COR-L47 (cell line): ENCODE measurements around the gene SLCO1B1.
"Not testable (repeated sequence)": the region's sequence is repeated elsewhere in the genome, so short reads cannot be mapped to it uniquely, and the experiment has no call there.

Experiments
- DNase-seq: peaks from one replicate; lab custom pipeline; 2025; lab: John Stamatoyannopoulos, UW

The SLCO1B1 gene, protein sequence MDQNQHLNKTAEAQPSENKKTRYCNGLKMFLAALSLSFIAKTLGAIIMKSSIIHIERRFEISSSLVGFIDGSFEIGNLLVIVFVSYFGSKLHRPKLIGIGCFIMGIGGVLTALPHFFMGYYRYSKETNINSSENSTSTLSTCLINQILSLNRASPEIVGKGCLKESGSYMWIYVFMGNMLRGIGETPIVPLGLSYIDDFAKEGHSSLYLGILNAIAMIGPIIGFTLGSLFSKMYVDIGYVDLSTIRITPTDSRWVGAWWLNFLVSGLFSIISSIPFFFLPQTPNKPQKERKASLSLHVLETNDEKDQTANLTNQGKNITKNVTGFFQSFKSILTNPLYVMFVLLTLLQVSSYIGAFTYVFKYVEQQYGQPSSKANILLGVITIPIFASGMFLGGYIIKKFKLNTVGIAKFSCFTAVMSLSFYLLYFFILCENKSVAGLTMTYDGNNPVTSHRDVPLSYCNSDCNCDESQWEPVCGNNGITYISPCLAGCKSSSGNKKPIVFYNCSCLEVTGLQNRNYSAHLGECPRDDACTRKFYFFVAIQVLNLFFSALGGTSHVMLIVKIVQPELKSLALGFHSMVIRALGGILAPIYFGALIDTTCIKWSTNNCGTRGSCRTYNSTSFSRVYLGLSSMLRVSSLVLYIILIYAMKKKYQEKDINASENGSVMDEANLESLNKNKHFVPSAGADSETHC

DNA sequence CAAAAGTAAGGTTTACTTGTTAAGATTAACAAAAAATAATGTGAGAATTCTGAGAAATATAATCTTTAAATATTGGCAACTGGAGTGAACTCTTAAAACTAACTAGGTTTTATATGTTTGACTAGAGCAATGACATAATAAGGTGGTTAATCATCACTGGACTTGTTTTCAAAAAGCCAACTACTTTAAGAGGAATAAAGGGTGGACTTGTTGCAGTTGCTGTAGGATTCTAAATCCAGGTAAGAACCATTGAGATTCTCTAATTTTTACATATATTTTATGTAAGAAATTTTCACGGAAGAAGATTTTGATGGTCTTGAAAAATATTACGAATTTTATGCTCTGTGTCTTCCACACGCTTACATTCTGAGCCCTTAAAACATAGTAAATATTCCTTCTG is at the start of gene SLCO1B1:
SLCO1B1 (plus strand) TSS at position 197 of the 400 bp plus-strand sequence. CDS start 10,381 bp downstream, outside the sequence.
- no peak for DNase-seq

GRCh38 chr12:21084753-21085152 is 46.2 kb upstream of the SLCO1B1 start:
- DNase-seq: not testable (repeated sequence)

GRCh38 chr12:21111732-21112131 is 19.3 kb upstream of the SLCO1B1 start:
- no peak for DNase-seq

GRCh38 chr12:21113266-21113665 is 17.7 kb upstream of the SLCO1B1 start:
- no peak for DNase-seq

GRCh38 chr12:21117995-21118394 is 13.0 kb upstream of the SLCO1B1 start:
- DNase-seq: no peak

- no peak for DNase-seq
Measured at GRCh38 chr12:21118760-21119159, 12.2 kb upstream of the SLCO1B1 start.

GRCh38 chr12:21129351-21129750 is 1.6 kb upstream of the SLCO1B1 start:
- DNase-seq: no peak

- DNase-seq: no peak
Measured at GRCh38 chr12:21129906-21130305, 1.1 kb upstream of the SLCO1B1 start.

DNA sequence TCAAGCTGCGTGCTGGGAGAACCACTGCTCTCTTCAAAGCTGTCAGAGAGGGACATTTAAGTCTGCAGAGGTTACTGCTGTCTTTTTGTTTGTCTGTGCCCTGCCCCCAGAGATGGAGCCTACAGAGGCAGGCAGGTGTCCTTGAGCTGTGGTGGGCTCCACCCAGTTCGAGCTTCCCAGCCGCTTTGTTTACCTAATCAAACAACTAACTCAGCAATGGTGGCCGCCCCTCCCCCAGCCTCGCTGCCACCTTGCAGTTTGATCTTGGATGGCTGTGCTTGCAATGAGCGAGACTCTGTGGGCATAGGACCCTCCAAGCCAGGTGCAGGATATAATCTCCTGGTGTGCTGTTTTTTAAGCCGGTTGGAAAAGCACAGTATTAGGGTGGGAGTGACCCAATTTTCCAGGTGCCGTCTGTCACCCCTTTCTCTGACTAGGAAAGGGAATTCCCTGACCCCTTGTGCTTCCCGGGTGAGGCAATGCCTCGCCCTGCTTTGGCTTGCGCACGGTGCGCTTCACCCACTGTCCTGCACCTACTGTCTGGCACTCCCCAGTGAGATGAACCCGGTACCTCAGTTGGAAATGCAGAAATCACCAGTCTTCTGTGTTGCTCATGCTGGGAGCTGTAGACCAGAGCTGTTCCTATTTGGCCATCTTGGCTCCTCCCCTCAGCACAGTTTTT is 6.5 kb downstream of the SLCO1B1 start:
- DNase-seq: not testable (repeated sequence)

DNA sequence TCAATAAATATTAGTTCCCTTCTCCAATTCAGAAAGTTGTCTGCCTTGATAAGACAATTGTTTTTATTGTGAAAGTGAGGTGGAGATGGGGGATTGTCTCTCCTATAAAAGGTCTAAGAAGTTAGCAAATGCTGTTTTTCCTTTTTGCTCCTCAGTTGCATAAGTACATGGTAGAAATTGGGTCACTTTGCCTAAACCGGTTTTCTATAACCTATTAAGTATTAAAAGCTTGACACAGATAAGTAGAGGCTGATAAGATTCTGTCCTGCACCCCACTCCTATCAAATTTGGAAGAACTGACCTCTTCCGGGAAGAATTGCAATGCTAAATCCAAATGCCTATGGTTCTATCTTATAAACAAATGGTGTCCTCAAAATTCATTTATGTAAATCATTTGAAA is 7.0 kb downstream of the SLCO1B1 start:
- DNase-seq: no peak

DNA sequence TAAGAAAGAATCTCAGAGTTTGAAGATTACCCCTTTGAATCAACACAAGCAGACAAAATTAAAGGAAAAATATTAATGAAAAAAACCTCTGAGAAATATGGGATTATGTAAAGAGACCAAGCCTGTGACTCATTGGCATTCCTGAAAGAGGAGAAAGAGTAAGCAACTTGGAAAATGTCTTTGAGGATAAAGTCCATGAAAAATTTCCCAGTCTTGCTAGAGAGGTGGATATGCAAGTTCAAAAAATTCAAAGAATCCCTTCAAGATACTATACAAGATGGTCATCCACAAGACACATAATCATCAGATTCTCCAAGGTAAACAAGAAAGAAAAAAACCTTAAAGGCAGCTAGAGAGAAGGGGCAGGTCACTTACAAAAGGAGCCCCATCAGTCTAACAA is 13.3 kb downstream of the SLCO1B1 start:
- DNase-seq: no peak

DNA sequence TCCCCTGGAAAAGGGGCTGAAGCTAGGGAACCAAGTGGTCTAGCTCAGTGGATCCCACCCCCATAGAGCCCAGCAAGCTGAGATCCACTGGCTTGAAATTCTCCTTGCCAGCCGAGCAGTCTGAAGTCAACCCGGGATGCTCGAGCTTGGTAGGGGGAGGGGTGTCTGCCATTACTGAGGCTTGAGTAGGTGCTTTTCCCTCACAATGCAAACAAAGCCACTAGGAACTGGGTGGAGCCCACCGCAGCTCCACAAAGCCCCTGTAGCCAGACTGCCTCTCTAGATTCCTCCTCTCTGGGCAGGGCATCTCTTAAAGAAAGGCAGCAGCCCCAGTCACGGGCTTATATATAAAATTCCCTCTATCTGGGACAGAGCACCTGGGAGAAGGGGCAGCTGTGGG is 18.9 kb downstream of the SLCO1B1 start:
- DNase-seq: not testable (repeated sequence)

GRCh38 chr12:21151184-21151583 is 20.2 kb downstream of the SLCO1B1 start:
- no peak for DNase-seq

GRCh38 chr12:21155522-21156351 is 24.7 kb downstream of the SLCO1B1 start:
- no peak for DNase-seq

GRCh38 chr12:21165048-21165447 is 34.1 kb downstream of the SLCO1B1 start:
- DNase-seq: no peak

GRCh38 chr12:21169878-21170472 is 39.0 kb downstream of the SLCO1B1 start:
- peak; percentile 1 for DNase-seq

DNA sequence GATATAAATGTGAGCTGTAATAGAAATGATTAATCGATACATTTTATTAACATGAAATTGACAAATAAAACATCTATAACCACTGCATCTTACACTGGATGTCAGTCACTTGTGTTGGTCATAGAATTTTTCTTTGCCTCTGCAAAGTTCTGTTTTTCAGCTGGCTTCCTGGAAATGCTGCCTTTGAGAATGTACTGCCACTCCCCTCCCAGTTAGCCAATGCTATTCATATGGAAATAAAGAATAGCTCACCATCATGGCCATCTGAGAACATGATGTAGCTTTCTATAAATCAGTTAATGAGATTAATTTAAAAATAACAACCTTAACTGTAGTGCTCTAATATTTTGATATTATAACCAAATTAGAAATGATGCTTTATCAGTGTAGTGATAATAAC is 41.1 kb downstream of the SLCO1B1 start:
- DNase-seq: no peak

GRCh38 chr12:21183721-21184275 is 52.8 kb downstream of the SLCO1B1 start:
- no peak for DNase-seq

GRCh38 chr12:21190016-21190415 is 59.0 kb downstream of the SLCO1B1 start:
- no peak for DNase-seq

DNA sequence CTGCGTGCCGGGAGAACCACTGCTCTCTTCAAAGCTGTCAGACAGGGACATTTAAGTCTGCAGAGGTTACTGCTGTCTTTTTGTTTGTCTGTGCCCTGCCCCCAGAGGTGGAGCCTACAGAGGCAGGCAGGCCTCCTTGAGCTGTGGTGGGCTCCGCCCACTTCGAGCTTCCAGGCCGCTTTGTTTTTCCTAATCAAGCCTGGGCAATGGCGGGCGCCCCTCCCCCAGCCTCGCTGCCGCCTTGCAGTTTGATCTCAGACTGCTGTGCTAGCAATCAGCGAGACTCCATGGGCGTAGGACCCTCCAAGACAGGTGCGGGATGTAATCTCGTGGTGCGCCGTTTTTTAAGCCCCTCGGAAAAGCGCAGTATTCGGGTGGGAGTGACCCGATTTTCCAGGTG is 83.4 kb downstream of the SLCO1B1 start:
- not testable (repeated sequence) for DNase-seq

DNA sequence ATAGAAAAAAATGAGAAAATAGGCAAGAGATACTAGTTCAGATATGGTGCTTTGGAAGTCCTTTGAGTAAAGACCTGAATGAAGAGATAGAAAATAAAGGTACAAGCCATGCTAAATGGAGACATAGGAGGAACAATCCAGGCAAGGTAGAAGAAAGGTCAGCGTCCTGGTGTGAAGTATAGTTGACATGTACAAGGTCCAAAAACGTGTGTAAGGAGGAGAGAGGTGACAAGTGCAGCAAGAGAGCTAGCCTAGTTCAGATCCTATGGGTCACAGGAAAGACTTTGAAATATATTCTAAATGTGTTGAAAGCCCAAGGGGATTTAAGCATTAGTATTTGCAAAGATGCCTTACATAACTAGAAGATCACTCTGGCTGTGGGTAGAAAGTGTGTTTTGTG is 88.2 kb downstream of the SLCO1B1 start:
- DNase-seq: no peak
